Measurements from ENCODE around the gene EGLN2.
"Not testable (repeated sequence)": the region's sequence is repeated elsewhere in the genome, so short reads cannot be mapped to it uniquely, and the experiment has no call there.

The EGLN2 gene

GRCh38 chr19:40798683-40799557 is at the start of gene EGLN2:
Gene EGLN2, plus strand, starts transcription at chr19:40799191. Its CDS starts 1,382 bp downstream, at chr19:40800573.
- DNase-seq (ENCODE audit: low spot score), result peak; percentile 100

- DNase-seq (ENCODE audit: low spot score), result peak; percentile 100
Measured at GRCh38 chr19:40750058-40750873, 48.7 kb upstream of the EGLN2 start, which contains the start of gene ACTMAP. Gene ACTMAP, minus strand, starts transcription at chr19:40750477. Its CDS starts 674 bp downstream, at chr19:40749803.

GRCh38 chr19:40750874-40751537 is 48.0 kb upstream of the EGLN2 start, which contains the start of gene SNRPA:
Gene SNRPA, plus strand, starts transcription at chr19:40751203. Its CDS starts 206 bp downstream, at chr19:40751409.
- peak; percentile 98 for DNase-seq (ENCODE audit: low spot score)

- DNase-seq (ENCODE audit: low spot score), result no peak
Measured at GRCh38 chr19:40752257-40752781, 46.7 kb upstream of the EGLN2 start.

GRCh38 chr19:40754611-40755247 is 44.3 kb upstream of the EGLN2 start:
- DNase-seq (ENCODE audit: low spot score), result no peak

- DNase-seq (ENCODE audit: low spot score), result no peak
Measured at GRCh38 chr19:40755248-40755624, 43.8 kb upstream of the EGLN2 start.

GRCh38 chr19:40755791-40756190 is 43.2 kb upstream of the EGLN2 start:
- DNase-seq (ENCODE audit: low spot score), result no peak

- DNase-seq (ENCODE audit: low spot score), result no peak
Measured at GRCh38 chr19:40756502-40757110, 42.4 kb upstream of the EGLN2 start.

GRCh38 chr19:40758491-40758890 is 40.5 kb upstream of the EGLN2 start:
- no peak for DNase-seq (ENCODE audit: low spot score)

- no peak for DNase-seq (ENCODE audit: low spot score)
Measured at GRCh38 chr19:40759352-40759751, 39.6 kb upstream of the EGLN2 start.

- no peak for DNase-seq (ENCODE audit: low spot score)
Measured at GRCh38 chr19:40762754-40763470, 36.1 kb upstream of the EGLN2 start.

GRCh38 chr19:40763526-40763925 is 35.5 kb upstream of the EGLN2 start:
- DNase-seq (ENCODE audit: low spot score), result no peak

- DNase-seq (ENCODE audit: low spot score), result no peak
Measured at GRCh38 chr19:40763963-40764362, 35.0 kb upstream of the EGLN2 start.

GRCh38 chr19:40766385-40766784 is 32.6 kb upstream of the EGLN2 start:
- not testable (repeated sequence) for DNase-seq (ENCODE audit: low spot score)

GRCh38 chr19:40768869-40769268 is 30.1 kb upstream of the EGLN2 start:
- DNase-seq (ENCODE audit: low spot score), result no peak

GRCh38 chr19:40771101-40771862 is 27.7 kb upstream of the EGLN2 start:
- peak; percentile 27 for DNase-seq (ENCODE audit: low spot score)

GRCh38 chr19:40774916-40775631 is 23.9 kb upstream of the EGLN2 start, which contains the start of gene MIA:
Gene MIA, plus strand, starts transcription at chr19:40775521. Its CDS starts 22 bp downstream, at chr19:40775543.
- no peak for DNase-seq (ENCODE audit: low spot score)

GRCh38 chr19:40775632-40776022 is 23.4 kb upstream of the EGLN2 start:
- DNase-seq (ENCODE audit: low spot score), result no peak

- no peak for DNase-seq (ENCODE audit: low spot score)
Measured at GRCh38 chr19:40776364-40776763, 22.6 kb upstream of the EGLN2 start.

Data from cerebellar cortex (tissue), 1 donor.